Activated T-helper 17 cell treated with anti-CD3 and anti-CD28 coated beads, Interleukin-2, amount 50 U/mL, for 72 hours (primary cell): Measurements from ENCODE around the gene ALG2. TPM values are rescaled to one million over a fixed set of nuclear protein-coding genes. Genes with fewer than 3 reads are reported as not detected.

Experiments
- ATAC-seq: fragments of 150-1000 bp; cut with Tn5 transposase; replicated peaks from 2 replicates; pipeline ENCODE4 v1.10.0; 2021; ENCODE audit warnings: mild to moderate bottlenecking, moderate library complexity
- H3K27ac Mint-ChIP-seq: one replicate; pipeline ENCODE4 v1.8.0; 2022; ENCODE audit warnings: mixed read lengths
- H3K27me3 Mint-ChIP-seq: one replicate; pipeline ENCODE4 v1.8.0; 2022; ENCODE audit warnings: mixed read lengths
- H3K36me3 Mint-ChIP-seq: one replicate; pipeline ENCODE4 v1.8.0; 2022; ENCODE audit warnings: low read depth, mild to moderate bottlenecking, mixed read lengths
- H3K4me1 Mint-ChIP-seq: one replicate; pipeline ENCODE4 v1.8.0; 2022; ENCODE audit warnings: mixed read lengths
- H3K4me3 Mint-ChIP-seq: one replicate; pipeline ENCODE4 v1.8.0; 2022; ENCODE audit warnings: mild to moderate bottlenecking, mixed read lengths
- H3K9me3 Mint-ChIP-seq: one replicate; pipeline ENCODE4 v1.8.0; 2022; ENCODE audit warnings: mixed read lengths
- total RNA-seq, 2 donors: library from RNA; stranded (reverse); gene quantifications; one replicate each; pipeline ENCODE4 v1.2.3, GENCODE V29; 2022

The ALG2 gene
- total RNA-seq, 2 donors from 2014 or later: 26.5 to 28.3 TPM

GRCh38 chr9:99190597-99191283 is 31.0 kb downstream of the ALG2 start:
- Mint-ChIP-seq H3K4me3 (no peak overlapping the region), H3K27ac (no peak overlapping the region), H3K9me3 (no peaks in the 10 kb centered on the region), H3K27me3 (peaks cover 16% of the 10 kb centered on the region), H3K4me1 (no peaks in the 10 kb centered on the region), H3K36me3 (no peaks in the 10 kb centered on the region)
- ATAC-seq: no peak

GRCh38 chr9:99189887-99190596 is 31.7 kb downstream of the ALG2 start:
- Mint-ChIP-seq H3K4me1 (no peaks in the 10 kb centered on the region), H3K27me3 (peaks cover 16% of the 10 kb centered on the region), H3K36me3 (no peaks in the 10 kb centered on the region), H3K9me3 (no peaks in the 10 kb centered on the region), H3K27ac (no peak overlapping the region), H3K4me3 (no peak overlapping the region)
- no peak for ATAC-seq

DNA sequence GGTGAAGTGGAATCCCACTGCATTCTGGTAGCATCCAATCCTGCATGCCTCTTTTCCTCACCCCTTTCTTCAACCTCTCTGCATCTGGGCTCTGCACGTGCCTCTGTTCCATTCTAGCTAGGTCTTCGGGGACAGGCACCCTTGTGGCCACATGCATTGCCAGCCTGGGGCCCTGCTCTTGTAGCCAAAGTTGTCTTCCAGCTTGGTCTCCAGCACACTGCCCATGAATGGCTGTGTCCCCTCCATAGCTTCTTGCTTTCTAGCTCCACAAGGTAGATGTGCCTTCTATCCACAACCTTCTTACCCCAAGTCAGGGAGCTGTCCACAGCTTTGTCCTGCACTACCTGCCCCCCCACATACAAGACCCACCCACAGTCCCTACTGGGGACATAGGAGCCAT is 32.6 kb downstream of the ALG2 start:
- no peak overlapping the region for H3K4me3 Mint-ChIP-seq
- H3K36me3 Mint-ChIP-seq: no peaks in the 10 kb centered on the region
- H3K27ac Mint-ChIP-seq: no peak overlapping the region
- peaks cover 16% of the 10 kb centered on the region for H3K27me3 Mint-ChIP-seq
- no peak for ATAC-seq
- no peaks in the 10 kb centered on the region for H3K9me3 Mint-ChIP-seq
- H3K4me1 Mint-ChIP-seq: peaks cover 5% of the 10 kb centered on the region

DNA sequence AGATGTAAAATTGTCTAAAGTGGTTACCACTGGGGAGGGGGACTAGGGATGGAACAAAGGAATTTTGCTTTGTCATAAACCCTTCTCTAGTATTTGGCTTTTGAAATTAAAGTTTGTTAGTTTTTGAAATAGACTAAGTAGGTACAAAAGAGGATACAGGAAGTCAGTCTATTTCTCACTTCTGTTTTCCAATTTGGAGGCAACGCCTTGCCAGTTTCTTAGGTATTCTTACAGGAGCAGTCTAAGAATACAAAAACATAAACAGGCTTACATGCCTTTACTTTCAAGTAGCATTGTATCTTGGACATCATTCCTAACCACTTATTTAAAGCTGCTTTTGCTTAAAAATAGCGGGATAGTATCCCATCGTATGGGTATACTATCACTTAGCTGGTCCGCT is 34.4 kb downstream of the ALG2 start:
- Mint-ChIP-seq H3K27ac (no peak overlapping the region), H3K36me3 (no peaks in the 10 kb centered on the region), H3K27me3 (peaks cover 16% of the 10 kb centered on the region), H3K9me3 (no peaks in the 10 kb centered on the region), H3K4me3 (no peak overlapping the region), H3K4me1 (peaks cover 9% of the 10 kb centered on the region)
- ATAC-seq: no peak

- Mint-ChIP-seq H3K27me3 (peaks cover 8% of the 10 kb centered on the region), H3K36me3 (no peaks in the 10 kb centered on the region), H3K9me3 (no peaks in the 10 kb centered on the region), H3K27ac (no peak overlapping the region), H3K4me3 (no peak overlapping the region), H3K4me1 (peaks cover 20% of the 10 kb centered on the region)
- no peak for ATAC-seq
These were observed 35.8 kb downstream of the ALG2 start for GRCh38 chr9:99185934-99186333.

DNA sequence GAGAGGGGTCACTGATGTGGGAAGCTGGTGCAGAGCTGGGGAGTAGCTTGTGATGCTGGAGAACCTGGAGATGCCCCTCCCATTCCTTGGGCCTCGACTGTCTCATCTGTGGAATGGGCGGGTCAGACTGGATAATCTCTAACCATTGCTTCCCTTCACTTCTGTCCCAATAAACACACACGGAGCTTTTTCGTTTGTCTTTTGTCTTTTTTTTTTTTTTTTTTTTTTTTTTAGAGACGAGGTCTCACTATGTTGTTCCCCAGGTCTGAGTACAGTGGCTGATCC is 36.5 kb downstream of the ALG2 start:
- Mint-ChIP-seq H3K36me3 (no peaks in the 10 kb centered on the region), H3K9me3 (no peaks in the 10 kb centered on the region), H3K27ac (no peak overlapping the region), H3K27me3 (peaks cover 6% of the 10 kb centered on the region), H3K4me3 (no peak overlapping the region), H3K4me1 (peaks cover 25% of the 10 kb centered on the region)
- no peak for ATAC-seq

DNA sequence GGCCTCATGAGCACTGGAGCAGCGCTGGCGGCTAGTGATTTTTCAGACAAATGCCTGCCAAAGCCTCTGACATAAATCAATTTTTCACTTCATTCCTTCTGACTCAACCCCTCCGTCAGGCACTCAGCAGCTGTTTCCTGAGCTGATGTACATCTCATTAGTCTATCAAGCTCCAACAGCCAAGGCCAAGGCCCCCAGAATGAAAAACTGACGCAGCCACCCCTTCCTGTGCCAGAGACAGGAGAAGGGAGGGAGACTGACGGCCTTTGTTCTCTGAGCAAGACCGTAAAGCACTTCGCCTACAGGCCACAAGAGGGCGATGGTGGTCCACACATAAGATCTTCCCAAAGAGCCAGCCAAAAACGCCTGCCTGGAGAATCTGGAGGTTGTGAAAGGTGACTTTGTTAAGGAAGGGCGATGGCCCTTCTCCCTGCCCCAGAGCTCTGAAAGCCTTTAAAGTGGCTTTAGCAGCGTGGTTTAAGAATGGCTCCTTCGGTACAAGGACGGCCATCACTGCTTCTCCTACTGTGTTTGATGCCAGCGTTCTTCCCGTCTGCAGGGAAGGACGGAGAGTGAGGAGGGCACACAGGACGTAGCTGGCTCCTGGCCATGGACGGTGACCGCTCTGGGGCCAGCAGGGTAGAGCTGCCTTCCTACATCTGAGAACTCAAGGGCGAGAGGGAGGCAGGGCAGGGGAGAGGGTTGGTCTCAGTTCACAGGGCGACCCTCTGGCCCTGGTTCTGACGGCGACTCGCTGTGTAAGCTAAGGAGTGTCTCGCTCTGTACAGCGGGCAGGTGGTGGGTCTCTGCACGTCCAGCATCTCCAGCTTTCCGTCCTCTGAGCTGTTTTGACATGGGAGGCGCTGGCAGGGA is 37.0 kb downstream of the ALG2 start:
- peaks cover 29% of the 10 kb centered on the region for H3K4me1 Mint-ChIP-seq
- H3K27ac Mint-ChIP-seq: peak overlapping the region; percentile 61
- H3K36me3 Mint-ChIP-seq: no peaks in the 10 kb centered on the region
- H3K4me3 Mint-ChIP-seq: peak overlapping the region; percentile 38
- no peaks in the 10 kb centered on the region for H3K9me3 Mint-ChIP-seq
- peak; percentile 62 for ATAC-seq
- peaks cover 6% of the 10 kb centered on the region for H3K27me3 Mint-ChIP-seq

- peaks cover 29% of the 10 kb centered on the region for H3K4me1 Mint-ChIP-seq
These were observed 37.6 kb downstream of the ALG2 start for GRCh38 chr9:99184110-99184474.

DNA sequence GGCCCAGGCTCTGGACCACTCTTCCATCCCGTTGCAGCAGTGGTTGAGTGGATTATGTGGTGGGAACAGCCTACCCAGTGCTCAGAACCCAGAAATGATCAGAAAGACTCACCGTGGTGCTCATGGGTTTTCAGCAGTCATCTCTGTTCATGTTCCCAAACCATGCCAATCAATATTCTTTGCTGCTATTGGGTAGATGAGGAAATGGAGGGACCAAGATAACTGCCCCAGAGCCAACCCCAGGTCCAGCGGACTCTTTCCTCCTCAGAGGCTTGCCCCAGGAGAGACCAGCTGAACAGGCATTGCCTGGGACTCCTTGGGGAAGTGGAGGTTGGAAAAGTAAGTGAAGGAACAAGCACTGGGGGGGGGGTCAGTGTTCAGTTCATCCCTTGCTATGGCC is 38.1 kb downstream of the ALG2 start:
- H3K27ac Mint-ChIP-seq: no peak overlapping the region
- no peak overlapping the region for H3K4me3 Mint-ChIP-seq
- H3K36me3 Mint-ChIP-seq: no peaks in the 10 kb centered on the region
- peaks cover 29% of the 10 kb centered on the region for H3K4me1 Mint-ChIP-seq
- no peaks in the 10 kb centered on the region for H3K9me3 Mint-ChIP-seq
- no peak for ATAC-seq
- peaks cover 6% of the 10 kb centered on the region for H3K27me3 Mint-ChIP-seq

More at GRCh38 chr9:99184110-99184474, 37.6 kb downstream of the ALG2 start:
- H3K27me3 Mint-ChIP-seq: peaks cover 6% of the 10 kb centered on the region
- H3K4me3 Mint-ChIP-seq: peak overlapping the region; percentile 38
- H3K36me3 Mint-ChIP-seq: no peaks in the 10 kb centered on the region
- ATAC-seq: no peak
- H3K9me3 Mint-ChIP-seq: no peaks in the 10 kb centered on the region
- H3K27ac Mint-ChIP-seq: peak overlapping the region; percentile 61

GRCh38 chr9:99182356-99182755 is 39.4 kb downstream of the ALG2 start:
- no peak for ATAC-seq

DNA sequence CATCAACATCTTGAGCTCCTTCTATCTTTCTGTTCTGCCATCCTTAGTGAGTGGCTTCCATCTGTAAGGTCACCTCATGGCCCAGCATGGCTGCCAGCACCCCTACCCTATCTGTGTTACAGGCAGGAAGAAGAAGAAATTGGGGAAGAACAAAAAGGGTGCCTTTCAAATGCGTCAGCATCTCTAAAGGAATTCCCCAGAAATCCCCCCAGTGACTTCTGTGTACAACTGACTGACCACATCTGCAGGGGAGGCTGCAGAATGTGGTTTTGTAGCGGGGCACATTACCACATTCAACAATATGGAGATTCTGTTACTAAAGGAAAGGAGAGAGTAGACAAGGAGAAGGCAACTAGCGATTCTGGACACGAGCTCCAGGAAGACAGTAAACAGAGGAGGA is 40.1 kb downstream of the ALG2 start:
- Mint-ChIP-seq H3K27me3 (no peaks in the 10 kb centered on the region), H3K4me3 (peak overlapping the region; percentile 66), H3K27ac (peak overlapping the region; percentile 82), H3K36me3 (no peaks in the 10 kb centered on the region), H3K4me1 (peaks cover 29% of the 10 kb centered on the region), H3K9me3 (no peaks in the 10 kb centered on the region)
- peak; percentile 64 for ATAC-seq

More at GRCh38 chr9:99182356-99182755, 39.4 kb downstream of the ALG2 start:
- no peaks in the 10 kb centered on the region for H3K27me3 Mint-ChIP-seq
- H3K27ac Mint-ChIP-seq: no peak overlapping the region
- no peaks in the 10 kb centered on the region for H3K36me3 Mint-ChIP-seq
- no peak overlapping the region for H3K4me3 Mint-ChIP-seq
- no peaks in the 10 kb centered on the region for H3K9me3 Mint-ChIP-seq
- H3K4me1 Mint-ChIP-seq: peaks cover 29% of the 10 kb centered on the region

GRCh38 chr9:99181206-99181605 is 40.5 kb downstream of the ALG2 start:
- Mint-ChIP-seq H3K4me1 (peaks cover 29% of the 10 kb centered on the region), H3K4me3 (peak overlapping the region; percentile 66), H3K27me3 (no peaks in the 10 kb centered on the region), H3K36me3 (no peaks in the 10 kb centered on the region), H3K9me3 (no peaks in the 10 kb centered on the region), H3K27ac (peak overlapping the region; percentile 82)
- ATAC-seq: no peak

DNA sequence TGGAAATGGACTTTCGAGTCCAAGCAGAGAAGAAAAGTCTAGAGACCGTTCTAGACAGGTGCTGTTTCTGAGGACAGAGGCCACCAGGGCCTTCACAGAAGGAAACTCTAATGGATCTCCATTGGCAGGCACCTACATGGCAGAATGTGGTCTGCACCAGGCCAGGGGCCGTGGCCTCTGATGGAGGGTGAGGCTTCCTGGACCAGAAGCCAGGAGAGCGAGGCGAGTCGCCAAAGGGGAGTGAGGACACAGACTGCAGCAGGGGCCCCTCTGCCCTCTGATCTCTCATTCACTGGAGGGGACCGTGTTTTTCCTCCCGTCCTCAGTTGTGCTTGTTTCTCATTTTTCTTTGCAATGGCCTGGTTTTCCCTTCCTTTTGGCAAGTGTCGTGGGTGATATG is 41.1 kb downstream of the ALG2 start:
- Mint-ChIP-seq H3K27ac (peak overlapping the region; percentile 2), H3K4me3 (peak overlapping the region; percentile 66), H3K9me3 (no peaks in the 10 kb centered on the region), H3K27me3 (no peaks in the 10 kb centered on the region), H3K4me1 (peaks cover 29% of the 10 kb centered on the region), H3K36me3 (no peaks in the 10 kb centered on the region)
- ATAC-seq: peak; percentile 11

DNA sequence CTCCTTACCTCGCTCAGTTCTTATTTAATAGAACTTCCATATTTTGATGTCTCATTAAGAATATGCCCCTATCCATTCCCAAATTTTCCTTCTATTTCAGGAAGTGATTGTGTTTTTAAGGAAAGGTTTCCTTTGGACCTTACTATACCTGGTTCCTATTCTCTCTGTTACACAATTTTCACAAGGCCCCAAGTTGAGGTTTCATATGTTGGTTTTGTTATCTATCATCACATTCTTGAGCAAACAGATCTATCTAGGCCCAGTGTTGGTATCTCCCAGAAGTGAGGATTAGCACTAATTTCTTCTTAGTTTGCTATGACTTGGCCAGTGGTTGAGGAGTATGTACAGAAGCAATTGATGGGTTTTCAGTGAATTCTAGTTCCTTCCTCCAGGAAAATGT is 41.5 kb downstream of the ALG2 start:
- no peaks in the 10 kb centered on the region for H3K9me3 Mint-ChIP-seq
- H3K27me3 Mint-ChIP-seq: no peaks in the 10 kb centered on the region
- no peaks in the 10 kb centered on the region for H3K36me3 Mint-ChIP-seq
- peak overlapping the region; percentile 66 for H3K4me3 Mint-ChIP-seq
- ATAC-seq: peak; percentile 78
- H3K27ac Mint-ChIP-seq: peak overlapping the region; percentile 2
- H3K4me1 Mint-ChIP-seq: peaks cover 29% of the 10 kb centered on the region
